ENCODE results near the gene PIK3C2B. TPM values are rescaled to one million over a fixed set of nuclear protein-coding genes. Genes with fewer than 3 reads are reported as not detected.

The PIK3C2B gene
- total RNA-seq, 1 experiment from 2014 or later = 24.7 TPM

- no peak overlapping the region for H3K4me3 Mint-ChIP-seq (ENCODE audit: unreplicated experiment)
- intact Hi-C loops (cut with micrococcal nuclease; ENCODE audit: unreplicated experiment) = no loop called here
- ChIA-PET CTCF (no interaction called here), POLR2A (no interaction called here)
- Histone ChIP-seq H3K27me3 (replicated peaks; ENCODE audit: control insufficient read depth, insufficient read depth, low read length) (no peaks in the 10 kb centered on the region), H3K9me3 (no peaks in the 10 kb centered on the region), H3K4me3 (ENCODE audit: low read depth, low read length) (no peak overlapping the region), H3K36me3 (ENCODE audit: control insufficient read depth, insufficient read depth, low read length) (peaks cover 2% of the 10 kb centered on the region), H3K4me1 (0 out of 2 replicates have a peak, but pooled peaks cover 7% of the 10 kb centered on the region)
- TF ChIP-seq, protein P1, sequence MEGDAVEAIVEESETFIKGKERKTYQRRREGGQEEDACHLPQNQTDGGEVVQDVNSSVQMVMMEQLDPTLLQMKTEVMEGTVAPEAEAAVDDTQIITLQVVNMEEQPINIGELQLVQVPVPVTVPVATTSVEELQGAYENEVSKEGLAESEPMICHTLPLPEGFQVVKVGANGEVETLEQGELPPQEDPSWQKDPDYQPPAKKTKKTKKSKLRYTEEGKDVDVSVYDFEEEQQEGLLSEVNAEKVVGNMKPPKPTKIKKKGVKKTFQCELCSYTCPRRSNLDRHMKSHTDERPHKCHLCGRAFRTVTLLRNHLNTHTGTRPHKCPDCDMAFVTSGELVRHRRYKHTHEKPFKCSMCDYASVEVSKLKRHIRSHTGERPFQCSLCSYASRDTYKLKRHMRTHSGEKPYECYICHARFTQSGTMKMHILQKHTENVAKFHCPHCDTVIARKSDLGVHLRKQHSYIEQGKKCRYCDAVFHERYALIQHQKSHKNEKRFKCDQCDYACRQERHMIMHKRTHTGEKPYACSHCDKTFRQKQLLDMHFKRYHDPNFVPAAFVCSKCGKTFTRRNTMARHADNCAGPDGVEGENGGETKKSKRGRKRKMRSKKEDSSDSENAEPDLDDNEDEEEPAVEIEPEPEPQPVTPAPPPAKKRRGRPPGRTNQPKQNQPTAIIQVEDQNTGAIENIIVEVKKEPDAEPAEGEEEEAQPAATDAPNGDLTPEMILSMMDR (IDR thresholded peaks at IDR 0.05; ENCODE audit: insufficient read depth in 1 of 2, low read depth in 1 of 2, low read length in 1 of 2, severe bottlenecking in 1 of 2, unreplicated experiment in 1 of 2) = no peak
- BruUV-seq (replicated peaks) = no TSS peak
- peaks cover 6% of the 10 kb centered on the region for H3K9me3 Mint-ChIP-seq (ENCODE audit: unreplicated experiment)
- H3K36me3 Mint-ChIP-seq (ENCODE audit: insufficient read depth, unreplicated experiment) = peaks cover 69% of the 10 kb centered on the region
- no peak overlapping the region for H3K27ac Mint-ChIP-seq (ENCODE audit: unreplicated experiment)
- no peak for DNase-seq
- H3K27me3 Mint-ChIP-seq (ENCODE audit: insufficient read depth, unreplicated experiment) = no peaks in the 10 kb centered on the region
- H3K4me1 Mint-ChIP-seq (ENCODE audit: low read depth, unreplicated experiment) = peaks cover 5% of the 10 kb centered on the region
These were observed 34.1 kb upstream of the PIK3C2B start for GRCh38 chr1:204528677-204529076.

DNA sequence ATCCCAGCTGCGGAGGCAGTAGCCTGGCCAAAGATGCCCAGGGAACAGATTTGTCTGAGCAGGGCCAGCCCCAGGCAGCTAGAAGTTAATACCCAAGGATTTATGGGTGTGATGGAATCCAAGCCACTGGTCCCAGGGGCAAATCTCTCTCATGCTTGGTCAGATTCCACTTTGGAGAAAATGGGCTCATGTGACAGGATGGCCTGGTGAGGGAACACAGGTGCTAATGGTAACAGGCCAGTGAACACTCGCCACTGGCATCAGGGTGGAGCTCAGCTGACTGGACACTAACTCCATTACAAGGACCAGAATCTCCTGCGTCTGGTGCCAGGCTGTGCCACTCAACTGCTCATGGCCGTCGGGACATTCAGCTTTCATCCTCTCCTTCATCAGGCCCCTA, 33.6 kb upstream of the PIK3C2B start:
- H3K36me3 Mint-ChIP-seq (ENCODE audit: insufficient read depth, unreplicated experiment) = peaks cover 68% of the 10 kb centered on the region
- no peak overlapping the region for H3K4me3 Mint-ChIP-seq (ENCODE audit: unreplicated experiment)
- no TSS peak for BruUV-seq (replicated peaks)
- ChIA-PET POLR2A (interaction anchor here (0.6 kb wide), 1 partner anchor 15 kb away, joined by 5 read pairs; no protein-coding TSS in a partner anchor), CTCF (no interaction called here)
- DNase-seq = no peak
- Histone ChIP-seq H3K27me3 (replicated peaks; ENCODE audit: control insufficient read depth, insufficient read depth, low read length) (no peaks in the 10 kb centered on the region), H3K9me3 (0 out of 2 replicates have a peak, but pooled peaks cover 2% of the 10 kb centered on the region), H3K4me1 (0 out of 2 replicates have a peak, but pooled peaks cover 7% of the 10 kb centered on the region), H3K4me3 (ENCODE audit: low read depth, low read length) (no peak overlapping the region), H3K36me3 (ENCODE audit: control insufficient read depth, insufficient read depth, low read length) (peaks cover 2% of the 10 kb centered on the region)
- TF ChIP-seq, protein P1 (IDR thresholded peaks at IDR 0.05; ENCODE audit: insufficient read depth in 1 of 2, low read depth in 1 of 2, low read length in 1 of 2, severe bottlenecking in 1 of 2, unreplicated experiment in 1 of 2) = no peak
- H3K27me3 Mint-ChIP-seq (ENCODE audit: insufficient read depth, unreplicated experiment) = no peaks in the 10 kb centered on the region
- H3K4me1 Mint-ChIP-seq (ENCODE audit: low read depth, unreplicated experiment) = peaks cover 5% of the 10 kb centered on the region
- peaks cover 9% of the 10 kb centered on the region for H3K9me3 Mint-ChIP-seq (ENCODE audit: unreplicated experiment)
- no peak overlapping the region for H3K27ac Mint-ChIP-seq (ENCODE audit: unreplicated experiment)
- intact Hi-C loops (cut with micrococcal nuclease; ENCODE audit: unreplicated experiment) = no loop called here

GRCh38 chr1:204524986-204525385, 30.4 kb upstream of the PIK3C2B start:
- peaks cover 2% of the 10 kb centered on the region for H3K36me3 ChIP-seq (ENCODE audit: control insufficient read depth, insufficient read depth, low read length)

More at GRCh38 chr1:204524986-204525385, 30.4 kb upstream of the PIK3C2B start:
- POLR2A ChIA-PET = interaction anchor here (1.1 kb wide), 1 partner anchor 9 kb away, joined by 4 read pairs; the partner anchor contains the start of gene MDM4
- Mint-ChIP-seq H3K9me3 (ENCODE audit: unreplicated experiment) (peaks cover 9% of the 10 kb centered on the region), H3K27me3 (ENCODE audit: insufficient read depth, unreplicated experiment) (no peaks in the 10 kb centered on the region), H3K4me3 (ENCODE audit: unreplicated experiment) (no peak overlapping the region), H3K36me3 (ENCODE audit: insufficient read depth, unreplicated experiment) (peaks cover 74% of the 10 kb centered on the region), H3K4me1 (ENCODE audit: low read depth, unreplicated experiment) (peaks cover 5% of the 10 kb centered on the region), H3K27ac (ENCODE audit: unreplicated experiment) (no peak overlapping the region)
- 0 out of 2 replicates have a peak, but pooled peaks cover 7% of the 10 kb centered on the region for H3K4me1 ChIP-seq
- intact Hi-C loops (cut with micrococcal nuclease; ENCODE audit: unreplicated experiment) = no loop called here
- no peak overlapping the region for H3K4me3 ChIP-seq (ENCODE audit: low read depth, low read length)
- no peak for DNase-seq
- TF ChIP-seq, protein P1 (IDR thresholded peaks at IDR 0.05; ENCODE audit: insufficient read depth in 1 of 2, low read depth in 1 of 2, low read length in 1 of 2, severe bottlenecking in 1 of 2, unreplicated experiment in 1 of 2) = no peak
- CTCF ChIA-PET = no interaction called here
- BruUV-seq (replicated peaks) = no TSS peak
- peaks cover 10% of the 10 kb centered on the region for H3K9me3 ChIP-seq
- no peaks in the 10 kb centered on the region for H3K27me3 ChIP-seq (replicated peaks; ENCODE audit: control insufficient read depth, insufficient read depth, low read length)
